IPS-20b (cell line): ENCODE measurements around the gene DPP10.

Source experiments
- H3K27ac ChIP-seq: one replicate; pipeline ENCODE4 v1.5.1; 2013; ENCODE audit warnings: low read length
- H3K27me3 ChIP-seq: 2 replicates; pipeline ENCODE4 v1.6.1; 2013; ENCODE audit warnings: mild to moderate bottlenecking, low read length, inconsistent platforms; ENCODE audit not compliant: insufficient read depth
- H3K36me3 ChIP-seq: 2 replicates; pipeline ENCODE4 v1.6.1; 2013; ENCODE audit warnings: low read depth, mild to moderate bottlenecking, inconsistent platforms, low read length, moderate library complexity; ENCODE audit not compliant: insufficient read depth
- H3K4me1 ChIP-seq: 2 replicates; pipeline ENCODE4 v1.6.1; 2013; ENCODE audit warnings: mild to moderate bottlenecking, control low read depth, inconsistent platforms, low read length, moderate library complexity; ENCODE audit not compliant: insufficient read depth
- H3K4me3 ChIP-seq: 2 replicates; pipeline ENCODE4 v1.5.1; 2013; ENCODE audit warnings: mild to moderate bottlenecking, low read length, inconsistent platforms
- H3K9ac ChIP-seq: 2 replicates; pipeline ENCODE4 v1.6.1; 2013; ENCODE audit warnings: low read depth, mild to moderate bottlenecking, inconsistent platforms, low read length, moderate library complexity
- H3K9me3 ChIP-seq: 2 replicates; pipeline ENCODE4 v1.6.1; 2013; ENCODE audit warnings: mild to moderate bottlenecking, low read depth, low read length, inconsistent platforms; ENCODE audit not compliant: insufficient read depth

Gene DPP10

DNA sequence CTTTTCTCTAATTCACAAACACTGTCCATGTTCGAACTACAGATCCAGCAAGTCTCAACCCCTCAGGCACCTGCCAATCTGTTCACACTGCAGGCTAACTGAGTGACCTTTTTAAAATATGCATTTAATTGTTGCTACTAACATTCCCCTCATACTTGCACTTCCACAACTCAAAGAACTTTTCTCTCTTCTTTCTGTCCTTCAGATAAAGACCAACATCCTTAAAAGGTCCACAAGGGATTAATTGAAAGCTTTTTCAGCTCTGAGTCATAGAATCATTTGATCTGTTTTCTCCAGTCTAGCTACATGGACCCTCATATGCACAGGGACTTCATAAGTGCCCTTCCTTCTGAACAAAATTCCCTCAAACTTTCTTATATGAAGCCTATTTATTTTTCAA lies 1321.2 kb downstream of the DPP10 start:
- no peaks in the 10 kb centered on the region for H3K4me1 ChIP-seq
- H3K27me3 ChIP-seq, result no peaks in the 10 kb centered on the region
- no peak overlapping the region for H3K4me3 ChIP-seq
- H3K27ac ChIP-seq, result no peak overlapping the region
- no peak overlapping the region for H3K9ac ChIP-seq
- H3K9me3 ChIP-seq, result no peaks in the 10 kb centered on the region
- no peaks in the 10 kb centered on the region for H3K36me3 ChIP-seq

DNA sequence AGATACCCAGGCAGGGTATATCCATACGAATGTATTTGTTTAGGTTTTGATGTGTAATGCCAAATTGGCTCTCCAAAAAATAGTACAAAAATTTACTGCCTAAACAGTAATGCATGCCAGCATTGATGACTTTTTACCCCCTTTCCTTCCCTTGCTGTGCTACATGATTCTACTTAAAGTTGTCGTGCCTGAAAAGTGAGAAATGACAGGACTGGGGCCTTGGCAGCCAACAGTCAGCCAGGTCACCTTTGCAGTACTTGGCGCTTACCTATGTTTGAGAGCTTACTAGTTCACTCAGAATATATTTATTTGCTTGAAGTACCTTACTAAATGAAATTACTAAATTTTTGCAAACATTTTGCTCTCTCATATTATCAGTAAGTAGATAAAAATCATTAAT lies 1329.1 kb downstream of the DPP10 start:
- H3K9ac ChIP-seq, result no peak overlapping the region
- no peaks in the 10 kb centered on the region for H3K27me3 ChIP-seq
- no peak overlapping the region for H3K4me3 ChIP-seq
- H3K36me3 ChIP-seq, result no peaks in the 10 kb centered on the region
- H3K9me3 ChIP-seq, result no peaks in the 10 kb centered on the region
- no peaks in the 10 kb centered on the region for H3K4me1 ChIP-seq
- no peak overlapping the region for H3K27ac ChIP-seq

DNA sequence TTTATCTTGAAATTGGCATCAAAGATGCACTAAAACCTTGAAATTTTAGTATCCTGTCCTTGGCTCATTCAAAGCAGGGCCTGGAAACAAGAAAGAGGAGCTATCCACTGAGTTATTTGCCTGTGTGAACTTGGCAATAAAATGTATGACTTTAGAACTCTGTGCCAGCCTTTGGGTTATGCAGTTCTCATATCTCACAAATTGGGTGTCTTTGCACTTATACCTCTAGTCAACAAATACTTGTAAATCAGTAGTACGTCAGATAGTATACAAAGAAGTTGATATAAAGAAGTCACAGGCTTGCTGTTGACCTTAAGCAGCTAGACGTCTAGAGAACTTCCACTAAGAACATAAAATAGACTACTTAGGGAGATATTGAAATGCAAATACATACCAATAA lies 1331.9 kb downstream of the DPP10 start:
- Histone ChIP-seq H3K27ac (no peak overlapping the region), H3K9me3 (no peaks in the 10 kb centered on the region), H3K27me3 (no peaks in the 10 kb centered on the region), H3K9ac (no peak overlapping the region), H3K4me3 (no peak overlapping the region), H3K4me1 (no peaks in the 10 kb centered on the region), H3K36me3 (no peaks in the 10 kb centered on the region)

DNA sequence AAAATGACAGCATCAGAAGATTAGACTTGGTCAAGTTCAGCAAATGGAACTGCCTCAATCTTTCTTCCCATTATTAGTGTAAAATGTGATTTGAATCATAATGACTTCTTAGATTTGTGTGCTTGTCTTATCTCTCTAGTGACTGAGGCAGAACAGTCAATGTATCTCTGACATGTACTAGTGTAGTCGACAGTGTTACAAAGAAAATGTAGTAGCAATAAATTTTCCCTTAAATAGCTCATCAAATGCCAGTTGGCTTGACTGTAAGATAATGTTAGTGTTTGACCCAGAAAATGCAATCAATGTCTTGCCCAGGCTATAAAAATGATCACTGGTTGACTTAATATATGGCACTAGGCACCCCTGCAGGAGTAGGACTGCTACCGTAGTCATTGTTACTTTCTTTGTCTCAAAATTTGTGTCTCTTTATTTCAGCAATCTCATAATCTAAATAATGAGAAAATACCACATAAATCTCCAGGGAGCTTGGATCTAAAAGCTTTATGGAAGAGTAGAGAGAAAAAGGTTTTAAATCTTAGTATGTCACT lies 1336.7 kb downstream of the DPP10 start:
- no peaks in the 10 kb centered on the region for H3K27me3 ChIP-seq
- H3K4me3 ChIP-seq, result no peak overlapping the region
- H3K9ac ChIP-seq, result no peak overlapping the region
- no peaks in the 10 kb centered on the region for H3K36me3 ChIP-seq
- H3K27ac ChIP-seq, result no peak overlapping the region
- H3K9me3 ChIP-seq, result no peaks in the 10 kb centered on the region
- H3K4me1 ChIP-seq, result no peaks in the 10 kb centered on the region

DNA sequence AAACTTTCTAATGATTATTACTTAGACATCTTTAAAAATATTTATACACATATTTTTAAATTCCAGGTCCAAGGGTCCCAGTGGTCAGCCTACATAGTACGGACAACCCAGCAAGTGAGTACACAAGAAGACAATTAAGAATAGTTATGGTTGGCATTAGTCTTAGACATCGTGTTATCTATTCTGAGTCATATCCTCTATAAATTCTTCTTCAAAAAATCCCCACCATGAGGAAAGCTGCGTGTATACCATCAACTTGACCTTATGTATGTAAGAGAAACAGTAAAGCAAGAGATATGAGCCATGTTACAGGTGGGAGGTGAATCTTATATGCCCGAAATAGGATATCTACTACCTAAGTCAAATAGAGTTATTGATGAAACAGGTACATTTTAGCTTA lies 1339.8 kb downstream of the DPP10 start:
- H3K9ac ChIP-seq, result no peak overlapping the region
- H3K27me3 ChIP-seq, result no peaks in the 10 kb centered on the region
- no peaks in the 10 kb centered on the region for H3K9me3 ChIP-seq
- H3K36me3 ChIP-seq, result no peaks in the 10 kb centered on the region
- H3K27ac ChIP-seq, result no peak overlapping the region
- H3K4me3 ChIP-seq, result no peak overlapping the region
- H3K4me1 ChIP-seq, result no peaks in the 10 kb centered on the region

DNA sequence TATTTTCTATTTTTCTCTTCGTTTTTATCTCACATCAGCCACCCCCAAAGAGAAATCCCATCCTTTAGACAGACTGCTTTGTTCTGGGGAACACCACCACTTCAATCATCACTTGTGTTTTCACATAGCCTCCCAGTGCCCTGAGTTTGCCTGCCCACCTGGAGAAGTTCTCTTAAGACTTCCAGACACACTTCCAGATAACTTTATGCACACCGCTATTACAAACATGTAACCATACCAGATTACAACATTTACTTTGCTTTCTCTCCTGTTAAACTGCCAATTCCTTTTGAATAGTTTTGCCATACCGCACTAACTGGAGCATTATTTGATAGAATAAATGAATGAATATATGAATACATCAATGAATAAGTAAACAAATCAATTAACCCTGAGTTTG lies 1353.6 kb downstream of the DPP10 start:
- Histone ChIP-seq H3K9me3 (no peaks in the 10 kb centered on the region), H3K4me1 (no peaks in the 10 kb centered on the region), H3K27me3 (no peaks in the 10 kb centered on the region), H3K9ac (no peak overlapping the region), H3K27ac (no peak overlapping the region), H3K4me3 (no peak overlapping the region), H3K36me3 (no peaks in the 10 kb centered on the region)

DNA sequence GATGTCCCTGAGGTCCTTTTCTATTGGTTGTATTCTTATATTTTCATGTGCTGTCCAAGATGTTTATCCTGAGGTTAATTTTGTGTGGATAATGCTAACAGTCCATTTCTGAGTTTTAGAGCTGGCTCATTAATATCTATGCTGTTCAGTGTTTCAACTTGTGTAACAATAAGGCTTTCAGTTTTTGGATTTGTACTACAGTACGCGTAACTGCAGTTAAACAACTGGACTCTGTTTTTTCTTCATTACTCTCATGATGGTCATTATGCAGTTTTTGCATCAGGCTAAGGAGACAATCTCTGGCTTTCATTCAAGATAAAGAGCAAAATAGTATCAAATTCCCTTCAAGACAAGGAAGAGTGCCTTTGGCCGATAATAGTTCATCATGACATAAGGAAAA lies 1364.8 kb downstream of the DPP10 start:
- Histone ChIP-seq H3K36me3 (no peaks in the 10 kb centered on the region), H3K4me3 (no peak overlapping the region), H3K9me3 (no peaks in the 10 kb centered on the region), H3K4me1 (no peaks in the 10 kb centered on the region), H3K27me3 (no peaks in the 10 kb centered on the region), H3K9ac (no peak overlapping the region), H3K27ac (no peak overlapping the region)

DNA sequence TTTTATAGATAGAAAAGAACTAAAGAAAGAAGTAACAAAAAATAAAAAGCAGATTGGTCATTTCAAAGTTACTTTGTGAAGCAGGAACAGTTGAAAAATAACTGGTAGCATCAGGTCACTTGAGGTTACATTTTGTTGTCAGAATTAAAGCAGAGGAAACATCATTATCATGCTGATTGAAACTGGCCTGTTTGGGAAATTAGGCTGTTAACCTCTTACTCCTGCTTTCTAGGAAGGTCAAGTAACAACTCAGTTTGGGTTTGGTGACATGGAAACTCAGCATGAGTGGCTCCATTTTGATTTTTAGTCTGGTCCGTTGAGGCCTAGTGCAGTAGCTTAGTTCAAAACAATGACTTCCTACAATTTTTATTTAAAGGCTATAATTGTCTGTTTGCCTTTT lies 1383.5 kb downstream of the DPP10 start:
- no peaks in the 10 kb centered on the region; the same call in 1 of the 2 replicates for H3K4me1 ChIP-seq
- no peaks in the 10 kb centered on the region for H3K27me3 ChIP-seq
- no peak overlapping the region for H3K27ac ChIP-seq
- H3K36me3 ChIP-seq, result no peaks in the 10 kb centered on the region
- H3K9me3 ChIP-seq, result no peaks in the 10 kb centered on the region
- no peak overlapping the region for H3K4me3 ChIP-seq
- H3K9ac ChIP-seq, result no peak overlapping the region

DNA sequence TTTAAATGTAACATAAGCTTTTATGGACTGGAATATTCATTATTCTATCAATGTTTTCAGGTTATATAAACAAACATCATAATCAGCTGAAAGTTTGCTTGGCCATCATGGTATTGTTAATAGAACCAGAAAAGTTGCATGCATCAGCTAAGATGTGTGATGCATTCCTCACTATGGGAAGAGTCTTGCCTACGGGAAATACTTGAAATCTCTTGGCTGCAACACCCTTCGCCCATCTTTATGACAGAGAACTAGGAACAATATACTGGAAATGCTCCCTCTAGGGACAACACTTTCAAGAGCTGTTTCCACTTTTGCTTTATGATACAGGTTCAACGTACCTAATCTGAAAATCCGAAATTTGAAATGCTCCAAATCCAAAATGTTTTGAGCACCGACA lies 1390.8 kb downstream of the DPP10 start:
- no peak overlapping the region for H3K9ac ChIP-seq
- H3K27ac ChIP-seq, result no peak overlapping the region
- no peaks in the 10 kb centered on the region for H3K36me3 ChIP-seq
- H3K27me3 ChIP-seq, result no peaks in the 10 kb centered on the region
- no peak overlapping the region for H3K4me3 ChIP-seq
- H3K4me1 ChIP-seq, result no peaks in the 10 kb centered on the region
- no peaks in the 10 kb centered on the region for H3K9me3 ChIP-seq

DNA sequence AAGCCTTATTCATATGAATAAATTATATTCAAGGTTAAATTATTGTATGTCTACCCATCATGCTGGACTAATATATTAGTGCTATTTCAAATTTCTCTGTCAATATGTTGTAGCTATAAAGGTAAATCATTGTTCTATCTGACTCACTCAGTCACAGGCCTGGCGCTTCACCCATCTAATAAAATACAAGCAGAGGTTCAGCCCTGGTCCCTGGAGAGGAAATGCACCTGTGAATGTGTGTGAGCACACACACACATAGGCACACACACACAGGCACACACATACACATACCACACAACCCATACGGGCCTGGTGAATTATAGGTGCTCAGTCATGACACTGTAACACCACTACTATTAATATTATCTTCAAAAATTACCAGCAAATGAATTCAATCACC lies 1396.1 kb downstream of the DPP10 start:
- no peaks in the 10 kb centered on the region for H3K9me3 ChIP-seq
- H3K36me3 ChIP-seq, result no peaks in the 10 kb centered on the region
- no peak overlapping the region for H3K27ac ChIP-seq
- H3K27me3 ChIP-seq, result no peaks in the 10 kb centered on the region
- H3K4me3 ChIP-seq, result no peak overlapping the region
- H3K9ac ChIP-seq, result no peak overlapping the region
- no peaks in the 10 kb centered on the region for H3K4me1 ChIP-seq

DNA sequence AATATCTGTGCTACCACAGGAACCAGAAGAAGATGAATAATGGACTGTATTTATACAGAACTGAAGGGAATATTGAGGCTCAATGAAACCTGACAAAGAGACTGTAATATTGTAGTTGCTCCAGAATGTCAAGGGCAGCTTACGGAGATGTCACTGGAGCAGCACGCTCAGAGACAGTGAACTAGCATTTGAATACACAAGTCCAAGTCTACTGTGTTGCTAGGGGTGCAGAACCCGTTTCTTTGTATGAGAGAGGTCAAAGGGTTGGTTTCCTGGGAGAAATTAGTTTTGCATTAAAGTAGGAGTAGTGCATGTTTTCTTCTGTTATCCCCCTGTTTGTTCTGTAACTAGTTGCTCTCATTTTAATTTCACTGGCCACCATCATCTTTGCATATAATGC lies 1399.9 kb downstream of the DPP10 start:
- Histone ChIP-seq H3K4me1 (no peaks in the 10 kb centered on the region), H3K27me3 (no peaks in the 10 kb centered on the region), H3K27ac (no peak overlapping the region)

DNA sequence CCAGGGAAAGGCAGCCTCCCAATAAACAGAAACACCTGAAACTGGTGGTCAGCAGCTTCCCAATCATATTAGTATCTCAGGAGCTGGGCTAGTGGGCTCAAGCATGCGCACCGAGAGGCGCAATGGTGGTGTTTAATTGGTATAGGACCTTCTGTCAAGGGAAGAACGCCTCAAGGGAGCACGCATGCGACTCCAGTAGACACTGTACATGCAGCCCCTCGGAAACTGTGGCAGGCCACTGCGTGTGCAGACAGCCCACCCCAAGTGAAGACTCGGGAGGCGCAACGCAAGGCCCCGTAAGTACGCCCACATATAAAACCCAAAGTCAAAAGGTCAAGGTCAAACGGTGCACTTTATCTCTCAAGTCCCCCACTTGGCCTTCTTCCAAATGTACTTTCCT lies 1405.8 kb downstream of the DPP10 start:
- Histone ChIP-seq H3K9me3 (no peaks in the 10 kb centered on the region), H3K9ac (no peak overlapping the region), H3K27me3 (no peaks in the 10 kb centered on the region), H3K4me1 (no peaks in the 10 kb centered on the region), H3K4me3 (no peak overlapping the region), H3K27ac (no peak overlapping the region), H3K36me3 (no peaks in the 10 kb centered on the region)

More for the DNA sequence above, 1399.9 kb downstream of the DPP10 start:
- no peaks in the 10 kb centered on the region for H3K9me3 ChIP-seq
- no peak overlapping the region for H3K4me3 ChIP-seq
- no peaks in the 10 kb centered on the region for H3K36me3 ChIP-seq
- H3K9ac ChIP-seq, result no peak overlapping the region

DNA sequence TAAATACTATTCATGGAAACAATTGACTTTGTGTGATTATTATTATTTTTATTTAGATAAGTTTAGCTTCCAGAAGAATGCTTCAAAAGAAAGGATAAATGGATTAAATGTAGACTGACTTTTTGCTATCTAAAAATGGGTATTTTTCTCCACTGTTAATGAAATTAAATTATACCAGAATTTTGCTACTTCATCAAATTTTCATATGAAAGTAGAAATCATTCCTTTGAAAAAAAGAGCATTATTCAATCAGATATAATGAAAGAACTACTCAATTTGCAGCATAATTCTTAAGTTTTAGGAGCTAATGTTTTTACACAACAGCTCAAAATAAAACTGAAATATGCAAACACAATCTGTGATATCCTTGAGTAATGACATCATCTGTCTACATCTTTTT lies 1424.6 kb downstream of the DPP10 start:
- H3K36me3 ChIP-seq, result no peaks in the 10 kb centered on the region
- H3K4me1 ChIP-seq, result no peaks in the 10 kb centered on the region
- no peak overlapping the region for H3K4me3 ChIP-seq
- H3K27me3 ChIP-seq, result no peaks in the 10 kb centered on the region
- no peak overlapping the region for H3K27ac ChIP-seq
- no peaks in the 10 kb centered on the region for H3K9me3 ChIP-seq
- no peak overlapping the region for H3K9ac ChIP-seq
